ENCODE results near the gene LMO4. TPM values are rescaled to one million over a fixed set of nuclear protein-coding genes. Genes with fewer than 3 reads are reported as not detected.

The LMO4 gene
- total RNA-seq, 4 donors from 2014 or later = 29.6 to 47.3 (median 35.8) TPM

DNA sequence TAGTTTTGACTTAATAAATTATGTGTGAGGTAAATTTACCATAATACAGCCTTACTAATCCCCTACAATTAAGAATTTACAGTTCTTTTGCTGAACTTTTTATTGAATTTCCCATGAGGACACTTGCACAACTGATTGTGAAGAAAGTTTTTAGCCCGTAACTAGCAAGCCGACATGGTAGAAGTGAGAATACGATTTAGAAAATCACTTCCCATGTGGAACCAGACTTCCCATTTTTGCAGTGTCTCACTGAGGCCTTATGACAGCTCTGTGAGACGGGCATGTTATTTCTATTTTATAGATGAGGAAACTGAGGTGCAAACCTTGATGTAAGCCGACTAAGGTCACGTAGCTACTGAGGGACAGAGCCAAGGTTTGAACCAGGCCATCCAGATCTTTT, 32.5 kb upstream of the LMO4 start:
- intact Hi-C loops (cut with DNase I; ENCODE audit: low total_unique reads) = loop anchor here (10.0 kb wide), 2 partner anchors 229 to 769 kb away; no protein-coding TSS in a partner anchor
- no peak for ATAC-seq
- in situ Hi-C loops (cut with MboI; ENCODE audit: low sequenced_read_pairs in 4 of 4) = loop anchor here in 3 of 4 donors (10.0 to 25.0 kb wide), 4 partner anchors 159 to 666 kb away; no protein-coding TSS in a partner anchor

DNA sequence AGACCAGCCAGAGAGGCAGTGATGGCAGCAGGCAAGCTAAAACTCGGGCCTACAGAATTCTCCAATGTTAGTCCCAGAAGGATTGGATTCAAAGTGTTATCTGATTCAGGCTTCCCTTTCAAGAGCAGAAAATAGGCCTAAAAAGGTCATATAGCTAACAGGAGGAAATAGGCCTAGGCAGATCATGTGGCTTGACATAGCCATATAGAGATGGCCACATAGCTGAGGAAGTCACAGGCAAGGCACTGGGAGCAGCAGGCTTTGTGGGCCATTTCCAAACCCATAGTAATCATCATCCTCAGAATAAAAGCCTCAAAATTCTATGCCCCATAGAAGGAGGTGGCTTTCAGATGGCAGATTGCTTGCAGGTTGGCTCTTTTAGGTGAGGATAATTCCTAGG, 29.0 kb upstream of the LMO4 start:
- Histone ChIP-seq H3K27me3 (no peaks in the 10 kb centered on the region), H3K9me3 (no peaks in the 10 kb centered on the region), H3K36me3 (no peaks in the 10 kb centered on the region), H3K4me1 (no peaks in the 10 kb centered on the region), H3K4me3 (no peak overlapping the region), H3K27ac (no peak overlapping the region)
- DNase-seq (no peak), ATAC-seq (no peak)
- in situ Hi-C loops (cut with MboI; ENCODE audit: low sequenced_read_pairs in 4 of 4) (loop anchor here in 3 of 4 donors (10.0 to 25.0 kb wide), 4 partner anchors 162 to 663 kb away; no protein-coding TSS in a partner anchor), intact Hi-C loops (cut with DNase I; ENCODE audit: low total_unique reads) (loop anchor here (10.0 kb wide), 2 partner anchors 225 to 765 kb away; no protein-coding TSS in a partner anchor)
- no peak for TF ChIP-seq POLR2A (IDR thresholded peaks at IDR 0.05)
- TF ChIP-seq, protein P1, sequence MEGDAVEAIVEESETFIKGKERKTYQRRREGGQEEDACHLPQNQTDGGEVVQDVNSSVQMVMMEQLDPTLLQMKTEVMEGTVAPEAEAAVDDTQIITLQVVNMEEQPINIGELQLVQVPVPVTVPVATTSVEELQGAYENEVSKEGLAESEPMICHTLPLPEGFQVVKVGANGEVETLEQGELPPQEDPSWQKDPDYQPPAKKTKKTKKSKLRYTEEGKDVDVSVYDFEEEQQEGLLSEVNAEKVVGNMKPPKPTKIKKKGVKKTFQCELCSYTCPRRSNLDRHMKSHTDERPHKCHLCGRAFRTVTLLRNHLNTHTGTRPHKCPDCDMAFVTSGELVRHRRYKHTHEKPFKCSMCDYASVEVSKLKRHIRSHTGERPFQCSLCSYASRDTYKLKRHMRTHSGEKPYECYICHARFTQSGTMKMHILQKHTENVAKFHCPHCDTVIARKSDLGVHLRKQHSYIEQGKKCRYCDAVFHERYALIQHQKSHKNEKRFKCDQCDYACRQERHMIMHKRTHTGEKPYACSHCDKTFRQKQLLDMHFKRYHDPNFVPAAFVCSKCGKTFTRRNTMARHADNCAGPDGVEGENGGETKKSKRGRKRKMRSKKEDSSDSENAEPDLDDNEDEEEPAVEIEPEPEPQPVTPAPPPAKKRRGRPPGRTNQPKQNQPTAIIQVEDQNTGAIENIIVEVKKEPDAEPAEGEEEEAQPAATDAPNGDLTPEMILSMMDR (IDR thresholded peaks at IDR 0.05 in 4 of 5, conservative IDR thresholded peaks at IDR 0.05 in 1 of 5) = no peak

More for the DNA sequence above, 32.5 kb upstream of the LMO4 start:
- Histone ChIP-seq H3K36me3 (no peaks in the 10 kb centered on the region), H3K4me1 (no peaks in the 10 kb centered on the region), H3K27ac (no peak overlapping the region), H3K27me3 (no peaks in the 10 kb centered on the region), H3K4me3 (no peak overlapping the region), H3K9me3 (no peaks in the 10 kb centered on the region)
- no peak for DNase-seq
- TF ChIP-seq POLR2A (IDR thresholded peaks at IDR 0.05) = no peak
- TF ChIP-seq, protein P1 (IDR thresholded peaks at IDR 0.05 in 4 of 5, conservative IDR thresholded peaks at IDR 0.05 in 1 of 5) = no peak

DNA sequence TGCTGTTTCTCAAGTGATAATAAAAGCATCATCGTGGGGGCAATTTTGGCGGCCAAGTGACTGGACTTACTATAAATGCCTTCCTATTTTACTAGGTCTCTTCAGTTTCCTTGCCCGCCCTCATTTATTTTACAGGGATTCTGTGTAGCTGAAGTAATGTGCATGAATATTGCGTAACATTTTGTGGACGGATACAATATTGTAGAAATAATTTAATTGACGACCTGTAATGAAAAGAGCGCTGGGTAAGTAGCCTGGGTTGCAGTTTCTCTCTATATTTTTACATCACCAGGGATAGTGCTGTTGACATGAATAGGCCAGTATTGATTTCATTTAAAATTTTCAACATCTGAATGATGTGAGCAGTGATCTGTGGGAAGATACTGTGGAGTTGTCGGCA, 28.1 kb upstream of the LMO4 start:
- no peaks in the 10 kb centered on the region for H3K4me1 ChIP-seq
- in situ Hi-C loops (cut with MboI; ENCODE audit: low sequenced_read_pairs in 4 of 4) = no loop called here
- H3K36me3 ChIP-seq = no peaks in the 10 kb centered on the region
- intact Hi-C loops (cut with DNase I; ENCODE audit: low total_unique reads) = no loop called here
- TF ChIP-seq, protein P1 (IDR thresholded peaks at IDR 0.05 in 4 of 5, conservative IDR thresholded peaks at IDR 0.05 in 1 of 5) = no peak
- TF ChIP-seq POLR2A (IDR thresholded peaks at IDR 0.05) = no peak
- no peak overlapping the region for H3K27ac ChIP-seq
- H3K27me3 ChIP-seq = no peaks in the 10 kb centered on the region
- ATAC-seq (no peak), DNase-seq (no peak)
- H3K4me3 ChIP-seq = no peak overlapping the region
- no peaks in the 10 kb centered on the region for H3K9me3 ChIP-seq

- in situ Hi-C loops (cut with MboI; ENCODE audit: low sequenced_read_pairs in 4 of 4) = no loop called here
- intact Hi-C loops (cut with DNase I; ENCODE audit: low total_unique reads) = no loop called here
These were observed 23.5 kb upstream of the LMO4 start for GRCh38 chr1:87305151-87305550.

More at GRCh38 chr1:87305151-87305550, 23.5 kb upstream of the LMO4 start:
- no peaks in the 10 kb centered on the region for H3K9me3 ChIP-seq
- ATAC-seq (no peak), DNase-seq (no peak)
- TF ChIP-seq, protein P1 (IDR thresholded peaks at IDR 0.05 in 4 of 5, conservative IDR thresholded peaks at IDR 0.05 in 1 of 5) = no peak
- no peak for TF ChIP-seq POLR2A (IDR thresholded peaks at IDR 0.05)
- H3K27me3 ChIP-seq = no peaks in the 10 kb centered on the region
- no peak overlapping the region for H3K4me3 ChIP-seq
- H3K4me1 ChIP-seq = no peaks in the 10 kb centered on the region
- no peak overlapping the region for H3K27ac ChIP-seq
- H3K36me3 ChIP-seq = no peaks in the 10 kb centered on the region

All from gastrocnemius medialis (tissue), 4 donors.